H1 (cell line): ENCODE results near the gene IL24. TPM values are rescaled to one million over a fixed set of nuclear protein-coding genes. Genes with fewer than 3 reads are reported as not detected.

Source experiments
- CTCF ChIA-PET: fragments of 300-600 bp; sonication (Branson Sonifier 250); formaldehyde crosslinking; loops from one replicate; lab custom pipeline; 2021; ENCODE audit not compliant: partially characterized antibody; lab: Charles Lee
- POLR2A ChIA-PET: fragments of 300-600 bp; sonication (Branson Sonifier 250); formaldehyde crosslinking; loops from one replicate; lab custom pipeline; 2021; ENCODE audit warnings: inconsistent platforms; ENCODE audit not compliant: partially characterized antibody; lab: Charles Lee
- DNase-seq, 2 experiments: peaks; one replicate each; pipeline versions ENCODE4 v3.0.0 to v3.0.0-alpha.2; 2010 to 2022; ENCODE audit warnings: low spot score in 2 of 2, low read depth in 1 of 2, mixed read lengths in 1 of 2
- FAIRE-seq: peaks from 2 replicates; lab custom pipeline; 2011; peaks lifted over from hg19 to GRCh38; lab: Jason Lieb, UNC
- H2AFZ ChIP-seq: 2 replicates; pipeline ENCODE4 v1.8.1; 2012; ENCODE audit warnings: low read length, inconsistent platforms
- H2AK5ac ChIP-seq: 2 replicates; pipeline ENCODE4 v1.6.1; 2013; ENCODE audit warnings: low read depth, low read length
- H2BK120ac ChIP-seq: replicated peaks from 2 replicates; pipeline ENCODE3; 2013; ENCODE audit warnings: low read depth, low read length, inconsistent platforms
- H2BK12ac ChIP-seq: 2 replicates; pipeline ENCODE4 v1.6.1; 2013; ENCODE audit warnings: low read depth, low read length
- H2BK15ac ChIP-seq: 2 replicates; pipeline ENCODE4 v1.6.1; 2013; ENCODE audit warnings: low read length
- H2BK20ac ChIP-seq: 2 replicates; pipeline ENCODE4 v1.6.1; 2013; ENCODE audit warnings: low read length
- H2BK5ac ChIP-seq: 2 replicates; pipeline ENCODE4 v1.6.1; 2013; ENCODE audit warnings: low read depth, low read length
- H3K14ac ChIP-seq: 2 replicates; pipeline ENCODE4 v1.6.1; 2013; ENCODE audit warnings: inconsistent platforms; ENCODE audit not compliant: insufficient read length
- H3K18ac ChIP-seq: 2 replicates; pipeline ENCODE4 v1.6.1; 2013; ENCODE audit warnings: low read length; ENCODE audit errors: extremely low read depth
- H3K23ac ChIP-seq: 2 replicates; pipeline ENCODE4 v1.6.1; 2013; ENCODE audit warnings: inconsistent platforms; ENCODE audit not compliant: insufficient read length
- H3K23me2 ChIP-seq: 2 replicates; pipeline ENCODE4 v1.6.1; 2013; ENCODE audit warnings: low read depth, low read length
- H3K27ac ChIP-seq: 2 replicates; pipeline ENCODE4 v1.6.1; 2011; ENCODE audit warnings: low read depth, low read length, inconsistent platforms
- H3K27me3 ChIP-seq, 4 experiments: replicated peaks in 1 of 4; 1 replicate in 1 of 4; 2 replicates in 3 of 4; pipeline versions ENCODE4 v1.6.1 to v1.8.1; 2011 to 2013; ENCODE audit warnings: low read length in 3 of 4, mild to moderate bottlenecking in 3 of 4, inconsistent platforms in 2 of 4, mixed read lengths in 2 of 4, moderate library complexity in 1 of 4; ENCODE audit not compliant: control insufficient read depth in 3 of 4, insufficient read depth in 3 of 4; ENCODE audit errors: extremely low read depth in 1 of 4
- H3K36me3 ChIP-seq, 4 experiments: 2 replicates each; pipeline versions ENCODE4 v1.6.1 to v1.8.1; 2011 to 2013; ENCODE audit warnings: mild to moderate bottlenecking in 4 of 4, low read length in 3 of 4, moderate library complexity in 2 of 4, control low read depth in 1 of 4, inconsistent platforms in 1 of 4; ENCODE audit not compliant: insufficient read depth in 4 of 4, control insufficient read depth in 2 of 4
- H3K4ac ChIP-seq: replicated peaks from 2 replicates; pipeline ENCODE3; 2013; ENCODE audit warnings: low read length, low read depth, mixed read lengths, inconsistent platforms; ENCODE audit not compliant: insufficient read length
- H3K4me1 ChIP-seq, 4 experiments: replicated peaks in 1 of 4; 1 replicate in 1 of 4; 2 replicates in 3 of 4; pipeline versions ENCODE4 v1.6.1 to v1.8.1; 2011 to 2013; ENCODE audit warnings: low read length in 3 of 4, inconsistent platforms in 2 of 4, mixed read lengths in 1 of 4; ENCODE audit not compliant: insufficient read depth in 4 of 4, control insufficient read depth in 3 of 4
- H3K4me2 ChIP-seq, 2 experiments: 2 replicates each; pipeline versions ENCODE4 v1.6.1 to v1.8.1; 2011 to 2013; ENCODE audit warnings: low read depth in 2 of 2, low read length in 2 of 2, control low read depth in 1 of 2, inconsistent platforms in 1 of 2, mild to moderate bottlenecking in 1 of 2; ENCODE audit not compliant: insufficient read depth in 1 of 2
- H3K4me3 ChIP-seq, 4 experiments: fragments of 200-600, 300-600 bp in 1 of 4; sonication (generic), shearing (Covaris generic), sonication (Bioruptor Twin) in 1 of 4; 2 replicates each; pipeline versions ENCODE4 v1.5.1 to v1.8.1; 2011 to 2016; ENCODE audit warnings: low read length in 4 of 4, low read depth in 3 of 4, control low read depth in 2 of 4, inconsistent platforms in 2 of 4, mild to moderate bottlenecking in 2 of 4, mixed read lengths in 1 of 4, moderate library complexity in 1 of 4; ENCODE audit not compliant: insufficient read depth in 2 of 4; ENCODE audit errors: extremely low read depth in 1 of 4
- H3K56ac ChIP-seq: replicated peaks from 2 replicates; pipeline ENCODE3; 2013; ENCODE audit warnings: low read depth, mild to moderate bottlenecking, mixed read lengths, low read length, inconsistent platforms; ENCODE audit not compliant: insufficient read length
- H3K79me1 ChIP-seq: 2 replicates; pipeline ENCODE4 v1.6.1; 2013; ENCODE audit warnings: low read depth, low read length, control low read depth
- H3K79me2 ChIP-seq, 2 experiments: 2 replicates each; pipeline versions ENCODE4 v1.6.1 to v1.8.1; 2012 to 2013; ENCODE audit warnings: low read length in 2 of 2, mild to moderate bottlenecking in 2 of 2, inconsistent platforms in 1 of 2; ENCODE audit not compliant: insufficient read depth in 2 of 2, control insufficient read depth in 1 of 2
- H3K9ac ChIP-seq, 4 experiments: replicated peaks in 1 of 4; 1 replicate in 1 of 4; 2 replicates in 3 of 4; pipeline versions ENCODE4 v1.6.1 to v1.8.1; 2011 to 2013; ENCODE audit warnings: low read depth in 3 of 4, low read length in 3 of 4, control low read depth in 2 of 4, mild to moderate bottlenecking in 2 of 4, moderate library complexity in 2 of 4, inconsistent platforms in 1 of 4; ENCODE audit errors: extremely low read depth in 1 of 4
- H3K9me3 ChIP-seq, 2 experiments: 2 replicates each; pipeline versions ENCODE4 v1.6.1 to v1.8.1; 2012 to 2013; ENCODE audit warnings: mild to moderate bottlenecking in 2 of 2, moderate library complexity in 2 of 2, control low read depth in 1 of 2, inconsistent platforms in 1 of 2, low read depth in 1 of 2, low read length in 1 of 2, mixed read lengths in 1 of 2; ENCODE audit not compliant: insufficient read depth in 2 of 2
- H4K20me1 ChIP-seq, 2 experiments: replicated peaks in 1 of 2; 2 replicates each; pipeline versions ENCODE3 to v1.8.1; 2011 to 2013; ENCODE audit warnings: inconsistent platforms in 2 of 2, low read length in 2 of 2, mild to moderate bottlenecking in 1 of 2; ENCODE audit not compliant: insufficient read depth in 2 of 2, control insufficient read depth in 1 of 2
- H4K5ac ChIP-seq: 2 replicates; pipeline ENCODE4 v1.6.1; 2013; ENCODE audit warnings: low read length, low read depth, mixed read lengths, inconsistent platforms; ENCODE audit not compliant: insufficient read length
- H4K8ac ChIP-seq: 2 replicates; pipeline ENCODE4 v1.8.0; 2013; ENCODE audit warnings: mild to moderate bottlenecking, moderate library complexity, low read length, inconsistent platforms; ENCODE audit not compliant: insufficient read depth; ENCODE audit errors: extremely low read depth
- H4K91ac ChIP-seq: replicated peaks from 2 replicates; pipeline ENCODE3; 2013; ENCODE audit warnings: low read length, mixed read lengths, inconsistent platforms; ENCODE audit not compliant: insufficient read length
- BACH1 ChIP-seq: IDR thresholded peaks from 2 replicates; pipeline ENCODE4 v1.6.1; 2012; ENCODE audit warnings: low read length, improper control_type of control experiment
- BCL11A ChIP-seq, 2 experiments: IDR thresholded peaks; one replicate each; pipeline ENCODE4 v1.6.1; 2011; ENCODE audit warnings: low read depth in 2 of 2, low read length in 2 of 2, mild to moderate bottlenecking in 2 of 2
- CHD1 ChIP-seq: IDR thresholded peaks from 2 replicates; pipeline ENCODE4 v1.6.1; 2012; ENCODE audit warnings: low read depth, low read length, improper control_type of control experiment
- JUN ChIP-seq: IDR thresholded peaks from 2 replicates; pipeline ENCODE4 v1.6.1; 2011; ENCODE audit warnings: low read depth, mild to moderate bottlenecking, improper control_type of control experiment, low read length
- KDM5A ChIP-seq: fragments of 200-600 bp; IDR thresholded peaks from 2 replicates; pipeline ENCODE4 v1.7.1; 2012; ENCODE audit warnings: mild to moderate bottlenecking, low read length, inconsistent platforms, mixed read lengths
- MAFK ChIP-seq: IDR thresholded peaks from 2 replicates; pipeline ENCODE4 v1.6.1; 2012; ENCODE audit warnings: low read depth, mild to moderate bottlenecking, improper control_type of control experiment, low read length
- NANOG ChIP-seq: IDR thresholded peaks from 2 replicates; pipeline ENCODE4 v1.6.1; 2011; ENCODE audit warnings: low read length, low read depth, mild to moderate bottlenecking, inconsistent platforms; ENCODE audit not compliant: insufficient read depth, poor library complexity, severe bottlenecking
- NRF1 ChIP-seq: IDR thresholded peaks from 2 replicates; pipeline ENCODE4 v1.6.1; 2011; ENCODE audit warnings: mild to moderate bottlenecking, low read depth, low read length, improper control_type of control experiment
- POU5F1 ChIP-seq: IDR thresholded peaks from 2 replicates; pipeline ENCODE4 v1.6.1; 2011; ENCODE audit warnings: low read depth, mild to moderate bottlenecking, low read length, moderate library complexity
- RBBP5 ChIP-seq: IDR thresholded peaks from 2 replicates; pipeline ENCODE4 v1.7.1; 2012; ENCODE audit warnings: low read depth, mild to moderate bottlenecking, inconsistent platforms, low read length, moderate library complexity, borderline replicate concordance
- SIN3A ChIP-seq, 2 experiments: IDR thresholded peaks in 1 of 2; conservative IDR thresholded peaks in 1 of 2; 2 replicates each; pipeline ENCODE4 v1.6.1; 2011 to 2012; ENCODE audit warnings: low read length in 2 of 2, improper control_type of control experiment in 1 of 2, low read depth in 1 of 2, mild to moderate bottlenecking in 1 of 2
- SP4 ChIP-seq: IDR thresholded peaks from 2 replicates; pipeline ENCODE4 v1.6.1; 2012; ENCODE audit warnings: low read length, inconsistent platforms
- SRF ChIP-seq: IDR thresholded peaks from 2 replicates; pipeline ENCODE4 v1.6.1; 2011; ENCODE audit warnings: mild to moderate bottlenecking, low read depth, low read length, moderate library complexity
- SUZ12 ChIP-seq: fragments of 200-600 bp; sonication (generic); IDR thresholded peaks from 2 replicates; pipeline ENCODE4 v1.6.1; 2012; ENCODE audit warnings: mild to moderate bottlenecking, inconsistent platforms, low read length, moderate library complexity, mixed read lengths
- ZNF274 ChIP-seq: IDR thresholded peaks from 2 replicates; pipeline ENCODE4 v1.7.0; 2012; ENCODE audit warnings: low read length, borderline replicate concordance; ENCODE audit errors: extremely low read depth
- WGBS, 2 experiments: shearing (Covaris generic) in 1 of 2; methylation state at CpG; one replicate each; pipeline versions ENCODE4 v1.1.6 to v1.1.7; 2013 to 2015; ENCODE audit warnings: low lambda C conversion rate in 2 of 2, mixed read lengths in 2 of 2, inconsistent platforms in 1 of 2, low coverage in 1 of 2, missing lambda C conversion rate in 1 of 2; ENCODE audit not compliant: insufficient replicate concordance in 2 of 2, insufficient coverage in 1 of 2, insufficient read length in 1 of 2; ENCODE audit errors: extremely low coverage in 1 of 2, missing lambda C conversion rate in 1 of 2; 5-methylcytosine and 5-hydroxymethylcytosine counted together
- polyA plus RNA-seq, 7 experiments: library from polyadenylated mRNA; depleted of rRNA in 3 of 7; stranded (reverse) in 5 of 7; unstranded in 2 of 7; fragments of >200 nt in 5 of 7; fragments of 200-250 nt in 2 of 7; gene quantifications; 1 replicate in 5 of 7; 2 replicates in 1 of 7; 4 replicates in 1 of 7; pipeline versions ENCODE4 v1.2.1 to v1.2.3, GENCODE V29; 2011 to 2013; ENCODE audit warnings: missing spikeins in 2 of 7, mixed read lengths in 2 of 7
- total RNA-seq: library from RNA; stranded (reverse); fragmentation: NEBNext Ultra II Directional; extraction: Animal tissue kit (Norgen Biotek cat#: 25700); gene quantifications from 2 replicates; pipeline ENCODE4 v1.2.1, GENCODE V29; 2021

IL24 gene
- total and polyA plus RNA-seq, 2 of the 8 experiments (the other 6 are each of a cell fraction or from before 2014, with no cell fraction given) = not detected

GRCh38 chr1:206908038-206908437 is 10.8 kb downstream of the IL24 start:
- no peaks in the 10 kb centered on the region for H3K79me1 ChIP-seq
- H3K9me3 ChIP-seq = no peaks in the 10 kb centered on the region
- H3K9ac ChIP-seq = no peak overlapping the region
- ChIA-PET POLR2A (interaction anchor here (1.5 kb wide), 1 partner anchor 272 kb away, joined by 3 read pairs; the partner anchor contains the start of gene DYRK3), CTCF (interaction anchor here (0.8 to 6.5 kb wide), 35 partner anchors 10 to 274 kb away, joined by 3 to 63 read pairs (median 6); partner anchors contain the start of genes FCMR, IL20 and IL24)
- no peak overlapping the region for H2BK5ac ChIP-seq
- 92% methylated on average over 10 of the region's 10 CpGs; no CpG with 5 or more reads in 1 of the 2 experiments for WGBS, 2 experiments
- no peak overlapping the region for H2BK120ac ChIP-seq
- H4K8ac ChIP-seq = no peak overlapping the region
- H3K14ac ChIP-seq = no peak overlapping the region
- DNase-seq (no peak), FAIRE-seq (no peak)
- no peak overlapping the region for H3K23ac ChIP-seq
- no peak overlapping the region for H3K56ac ChIP-seq
- H3K23me2 ChIP-seq = peaks cover 8% of the 10 kb centered on the region; the same call in 1 of the 2 replicates
- no peaks in the 10 kb centered on the region for H4K20me1 ChIP-seq
- no peak overlapping the region; a peak in 1 of 4 replicates for H3K4me2 ChIP-seq
- peaks cover 9 to 34% (median 29%) of the 10 kb centered on the region in 4 experiments for H3K27me3 ChIP-seq
- no peak overlapping the region for H4K91ac ChIP-seq
- no peak overlapping the region for H2BK20ac ChIP-seq
- H2BK15ac ChIP-seq = no peak overlapping the region
- no peak overlapping the region for H2AK5ac ChIP-seq
- H2BK12ac ChIP-seq = no peak overlapping the region
- no peaks in the 10 kb centered on the region for H3K79me2 ChIP-seq
- no peaks in the 10 kb centered on the region for H3K36me3 ChIP-seq
- H3K4ac ChIP-seq = no peak overlapping the region
- H2AFZ ChIP-seq = no peak overlapping the region
- H3K27ac ChIP-seq = no peak overlapping the region
- no peak overlapping the region for H3K18ac ChIP-seq
- no peak overlapping the region for H4K5ac ChIP-seq
- peaks cover 0 to 7% (median 3%) of the 10 kb centered on the region in 4 experiments; a peak in 4 of 7 replicates for H3K4me1 ChIP-seq
- no peak overlapping the region for H3K4me3 ChIP-seq
- TF ChIP-seq SP4 (no peak), BACH1 (no peak), BCL11A (IDR thresholded peaks at IDR 0.05; ENCODE audit: low read depth in 2 of 2, low read length in 2 of 2) (no peak), CHD1 (no peak), RBBP5 (no peak), ZNF274 (no peak), SUZ12 (no peak), KDM5A (no peak), NANOG (no peak), SRF (no peak), JUN (no peak), NRF1 (no peak), POU5F1 (no peak), SIN3A (conservative IDR thresholded peaks at IDR 0.05 in 1 of 2, IDR thresholded peaks at IDR 0.05 in 1 of 2; ENCODE audit: low read depth in 1 of 2, low read length in 2 of 2) (no peak), MAFK (no peak)
